ENCODE data around the gene SLC41A2.

- TF ChIP-seq EZH2 (IDR thresholded peaks at IDR 0.05; ENCODE audit: insufficient read depth, poor library complexity, severe bottlenecking) (no peak), EZH2phosphoT487 (IDR thresholded peaks at IDR 0.05; ENCODE audit: insufficient read depth, low read depth) (no peak)
Measured at GRCh38 chr12:104998423-104999346, 40.6 kb upstream of the SLC41A2 start.

All from GM23248 (cell line).